HG02884 (cell line): ENCODE measurements around the gene NCF1.
"Not testable (repeated sequence)": the region's sequence is repeated elsewhere in the genome, so short reads cannot be mapped to it uniquely, and the experiment has no call there.

Source experiments
- ATAC-seq: cut with Tn5 transposase; IDR thresholded peaks from one replicate; pipeline ENCODE4 v1.9.1; 2021; ENCODE audit warnings: mild to moderate bottlenecking, moderate library complexity; ENCODE audit not compliant: unreplicated experiment

NCF1 gene

GRCh38 chr7:74773760-74774750, at the start of gene NCF1:
TSS of gene NCF1 (plus strand) at chr7:74774011. CDS start at chr7:74774032, 21 bp downstream.
- peak; percentile 80 for ATAC-seq

- no peak for ATAC-seq
Measured at GRCh38 chr7:74725840-74726239, 48.0 kb upstream of the NCF1 start.

DNA sequence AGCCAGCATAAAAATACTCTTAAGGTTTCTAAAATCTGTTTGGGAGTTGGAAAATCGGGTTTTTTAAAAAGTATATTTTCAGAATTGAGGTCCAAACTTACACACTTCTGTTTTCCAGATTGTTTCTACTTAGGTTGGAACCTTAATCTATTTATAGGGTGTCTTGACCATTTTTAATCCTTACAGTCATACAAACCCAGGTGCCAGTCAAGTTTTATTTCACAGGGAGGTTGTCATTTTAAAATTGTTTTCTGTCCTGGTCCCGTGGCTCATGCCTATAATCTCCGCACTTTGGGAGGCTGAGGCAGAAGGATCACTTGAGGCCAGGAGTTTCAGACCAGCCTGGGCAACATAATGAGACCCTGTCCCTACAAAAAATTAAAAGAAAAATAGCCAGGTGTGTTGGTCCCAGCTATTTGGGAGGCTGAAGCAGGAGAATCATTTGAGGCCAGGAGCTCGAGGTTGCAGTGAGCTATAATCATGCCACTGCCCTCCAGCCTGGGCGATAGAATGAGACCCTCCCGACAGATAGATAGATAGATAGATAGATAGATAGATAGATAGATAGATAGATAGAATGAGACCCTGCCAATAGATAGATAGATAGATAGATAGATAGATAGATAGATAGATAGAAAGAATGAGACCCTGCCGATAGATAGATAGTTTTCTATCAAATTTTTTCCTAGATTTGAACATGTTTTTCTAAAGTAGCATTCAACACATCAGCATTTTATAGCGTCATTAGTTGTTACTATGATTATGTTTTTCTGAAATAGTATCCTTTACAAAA, 47.3 kb upstream of the NCF1 start:
- ATAC-seq: no peak

GRCh38 chr7:74728686-74729085, 45.1 kb upstream of the NCF1 start:
- not testable (repeated sequence) for ATAC-seq

DNA sequence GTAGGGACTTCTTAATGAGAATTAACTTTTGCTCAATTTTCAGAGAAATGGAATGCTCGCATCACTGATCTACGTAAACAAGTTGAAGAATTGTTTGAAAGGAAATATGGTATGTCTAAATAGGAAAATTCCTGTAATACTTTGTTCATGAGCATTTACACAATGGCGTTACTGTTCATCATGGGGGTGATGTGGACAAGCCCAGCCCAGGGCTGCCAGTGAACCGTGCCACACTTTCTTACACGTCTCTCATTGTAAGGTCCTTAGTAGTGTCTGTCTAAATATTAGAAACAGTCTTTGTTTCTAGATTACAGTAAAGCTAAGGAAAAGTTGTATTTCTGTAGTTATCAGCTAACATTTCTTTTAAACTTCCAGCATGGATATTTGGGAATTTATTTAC, 43.6 kb upstream of the NCF1 start:
- not testable (repeated sequence) for ATAC-seq

DNA sequence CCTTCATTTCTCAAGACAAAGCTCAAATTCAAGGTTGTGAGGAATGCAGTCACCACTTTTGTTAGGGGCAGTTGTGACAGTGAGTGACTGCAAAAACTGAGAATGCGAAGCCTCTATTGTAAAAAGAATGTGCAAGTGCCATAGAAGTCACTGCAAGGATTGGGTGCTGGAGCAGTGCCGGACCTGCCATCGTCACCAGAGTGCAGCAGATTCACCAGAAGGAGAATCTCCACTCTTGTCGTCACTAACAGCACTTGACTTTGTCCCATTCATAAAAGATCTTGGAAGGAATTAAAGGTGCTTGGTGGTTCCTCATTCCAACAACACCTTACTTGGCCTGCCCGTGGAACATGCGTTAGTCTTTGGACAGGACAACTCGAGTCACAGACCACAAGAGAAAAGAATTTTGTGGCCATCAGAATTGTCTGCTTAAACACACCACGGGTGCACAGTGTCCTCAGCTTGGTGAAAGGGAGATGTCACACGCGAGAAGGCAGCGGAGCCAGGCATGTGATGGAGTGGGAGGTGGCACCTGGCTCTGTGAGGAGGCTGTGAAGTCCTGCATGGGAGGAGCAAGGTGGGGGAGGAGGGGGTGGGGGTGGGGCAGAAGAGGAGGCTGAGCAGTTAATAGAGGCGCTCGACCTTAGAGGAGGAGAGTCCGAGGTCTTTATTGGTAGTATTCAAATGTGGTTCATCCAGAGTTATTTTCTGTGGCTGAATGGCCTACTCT, 33.7 kb upstream of the NCF1 start:
- ATAC-seq: not testable (repeated sequence)

- not testable (repeated sequence) for ATAC-seq
Measured at GRCh38 chr7:74743936-74744557, 29.8 kb upstream of the NCF1 start.

GRCh38 chr7:74753921-74754482, 19.8 kb upstream of the NCF1 start:
- ATAC-seq: not testable (repeated sequence)

- not testable (repeated sequence) for ATAC-seq
Measured at GRCh38 chr7:74756673-74757072, 17.1 kb upstream of the NCF1 start.

DNA sequence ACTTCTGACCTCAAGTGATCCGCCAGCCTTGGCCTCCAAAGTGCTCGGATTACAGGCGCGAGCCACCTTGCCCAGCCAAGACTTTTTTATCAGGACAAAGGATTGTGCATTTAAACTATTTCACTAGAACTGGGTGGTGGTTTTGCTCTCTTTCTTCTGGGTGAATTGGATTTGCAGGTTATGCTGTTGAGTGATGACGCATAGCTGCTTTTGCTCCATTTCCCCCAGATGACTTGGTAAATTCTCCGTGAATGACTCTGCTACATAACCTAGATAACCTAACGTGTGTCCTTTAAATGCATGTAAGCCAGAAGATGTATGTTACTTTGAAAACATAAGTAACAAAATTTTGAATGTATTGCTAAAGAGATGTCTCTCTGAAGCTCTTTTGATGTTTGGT, 15.5 kb upstream of the NCF1 start:
- not testable (repeated sequence) for ATAC-seq

GRCh38 chr7:74758982-74759381, 14.8 kb upstream of the NCF1 start:
- ATAC-seq: not testable (repeated sequence)

DNA sequence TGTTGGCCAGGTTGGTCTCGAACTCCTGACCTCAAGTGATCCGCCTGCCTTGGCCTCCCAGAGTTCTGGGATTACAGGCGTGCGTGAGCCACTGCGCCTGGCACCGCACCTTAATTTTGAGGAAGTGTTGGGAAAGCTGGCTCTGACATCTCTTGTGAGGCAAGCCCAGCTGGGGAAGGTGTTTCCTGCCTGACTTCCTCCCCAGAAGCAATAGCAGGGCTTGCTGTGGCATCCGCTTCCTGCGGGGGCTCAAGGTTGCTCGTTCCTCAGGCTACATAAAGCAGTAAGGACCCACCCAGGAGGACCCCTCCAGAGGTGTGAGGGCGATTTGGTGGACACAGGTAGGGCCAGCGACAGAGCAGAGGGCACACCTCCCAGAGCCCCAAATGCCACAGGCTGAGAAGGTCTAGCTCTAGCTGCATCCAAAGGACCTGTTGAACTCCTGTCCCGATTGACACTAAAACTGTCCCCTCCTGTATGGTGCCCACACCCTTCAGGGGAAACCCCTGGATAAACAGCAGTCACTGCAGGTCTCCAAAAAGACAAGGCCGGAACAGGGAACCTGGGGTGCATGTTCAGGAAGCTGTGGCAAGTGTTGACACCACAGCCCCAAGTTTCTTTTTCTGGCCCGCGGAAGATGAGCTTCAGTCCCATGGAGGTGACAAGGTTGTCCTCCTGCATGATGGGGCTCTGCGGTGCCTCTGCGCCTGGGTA, 8.4 kb upstream of the NCF1 start:
- ATAC-seq: not testable (repeated sequence)

DNA sequence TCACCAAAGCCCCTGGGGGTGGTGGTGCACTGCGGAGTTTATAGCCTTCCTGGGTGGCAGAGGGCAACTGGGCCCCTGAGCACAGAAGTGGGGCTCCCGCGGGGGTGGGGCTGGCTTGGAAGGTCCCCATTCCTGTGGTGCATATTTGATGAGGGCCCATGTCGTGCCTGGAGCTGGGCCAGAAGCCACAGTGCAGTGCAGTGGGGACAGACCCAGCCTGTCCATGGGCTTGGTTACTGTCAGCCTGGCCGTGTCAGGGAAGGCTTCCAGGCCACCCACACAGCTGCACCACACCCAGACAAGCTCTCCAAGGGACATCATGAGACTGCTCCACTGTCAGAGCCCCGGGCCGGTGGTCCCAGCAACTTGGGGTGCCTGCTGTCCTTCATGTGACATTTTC, 7.3 kb upstream of the NCF1 start:
- ATAC-seq: not testable (repeated sequence)

DNA sequence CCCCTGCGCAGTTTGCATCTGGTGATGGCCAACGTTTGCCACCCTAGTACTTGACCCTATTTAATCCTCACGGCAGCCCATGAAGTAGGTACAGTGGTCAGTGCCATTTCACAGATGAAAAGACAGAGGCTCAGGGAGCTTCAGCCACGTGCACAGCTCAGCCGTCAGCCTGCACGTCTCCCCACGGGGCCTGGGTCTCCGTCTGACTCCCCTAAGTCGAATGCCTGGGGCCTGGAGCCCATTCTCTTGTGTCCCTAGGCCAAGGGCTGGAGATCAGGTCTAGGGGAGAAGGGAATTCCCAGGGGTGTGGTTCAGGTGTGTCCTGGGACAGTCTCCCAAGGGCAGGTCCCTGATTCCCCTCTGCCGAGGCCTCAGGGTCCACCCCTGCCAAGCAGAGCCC, 6.8 kb upstream of the NCF1 start:
- ATAC-seq: not testable (repeated sequence)

DNA sequence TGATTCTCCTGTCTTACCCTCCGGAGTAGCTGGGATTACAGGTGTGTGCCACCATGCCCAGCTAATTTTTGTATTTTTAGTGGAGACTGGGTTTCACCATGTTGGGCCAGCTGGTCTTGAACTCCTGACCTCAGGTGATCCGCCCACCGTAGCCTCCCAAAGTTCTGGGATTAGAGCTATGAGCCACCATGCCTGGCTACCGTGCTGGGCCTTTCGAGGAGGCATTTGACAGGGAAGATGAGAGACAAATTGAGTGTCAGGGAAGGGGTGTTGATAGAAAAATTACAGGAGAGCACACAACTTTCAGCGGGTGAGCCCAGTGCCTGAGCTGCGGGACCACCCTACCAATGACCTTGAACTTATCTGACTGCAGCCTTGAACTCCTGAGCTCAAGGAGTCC, 3.7 kb upstream of the NCF1 start:
- ATAC-seq: not testable (repeated sequence)

DNA sequence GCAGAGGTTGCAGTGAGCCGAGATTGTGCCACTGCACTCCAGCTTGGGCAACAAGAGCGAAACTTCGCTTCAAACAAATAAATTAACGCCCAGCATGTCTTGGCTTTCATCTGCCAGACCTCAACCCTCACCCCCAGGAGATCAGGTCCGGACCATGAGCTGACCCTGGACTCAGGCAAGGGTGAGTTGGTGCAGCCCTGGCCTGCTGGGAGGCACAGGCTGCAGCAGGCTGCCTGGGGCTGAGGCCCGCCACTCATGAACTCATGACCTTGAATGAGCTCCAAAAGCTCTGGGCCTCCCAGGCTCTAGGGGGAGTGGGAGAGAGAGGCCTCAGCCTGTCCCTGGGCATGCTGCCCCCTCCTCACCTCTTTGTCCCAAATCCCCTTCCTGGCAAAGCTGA, 1.7 kb upstream of the NCF1 start:
- ATAC-seq: not testable (repeated sequence)

GRCh38 chr7:74775111-74775510, 1.3 kb downstream of the NCF1 start:
- ATAC-seq: peak; percentile 42

DNA sequence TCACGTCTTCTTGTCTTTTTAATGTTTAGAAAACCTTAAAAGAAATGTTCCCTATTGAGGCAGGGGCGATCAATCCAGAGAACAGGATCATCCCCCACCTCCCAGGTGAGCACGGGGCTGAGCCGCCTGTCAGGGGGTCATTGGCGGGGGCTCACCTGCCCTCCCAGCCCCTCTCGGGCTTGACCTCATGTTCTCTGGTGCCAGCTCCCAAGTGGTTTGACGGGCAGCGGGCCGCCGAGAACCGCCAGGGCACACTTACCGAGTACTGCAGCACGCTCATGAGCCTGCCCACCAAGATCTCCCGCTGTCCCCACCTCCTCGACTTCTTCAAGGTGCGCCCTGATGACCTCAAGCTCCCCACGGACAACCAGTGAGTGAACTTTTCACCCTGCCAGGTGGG, 5.2 kb downstream of the NCF1 start:
- not testable (repeated sequence) for ATAC-seq

DNA sequence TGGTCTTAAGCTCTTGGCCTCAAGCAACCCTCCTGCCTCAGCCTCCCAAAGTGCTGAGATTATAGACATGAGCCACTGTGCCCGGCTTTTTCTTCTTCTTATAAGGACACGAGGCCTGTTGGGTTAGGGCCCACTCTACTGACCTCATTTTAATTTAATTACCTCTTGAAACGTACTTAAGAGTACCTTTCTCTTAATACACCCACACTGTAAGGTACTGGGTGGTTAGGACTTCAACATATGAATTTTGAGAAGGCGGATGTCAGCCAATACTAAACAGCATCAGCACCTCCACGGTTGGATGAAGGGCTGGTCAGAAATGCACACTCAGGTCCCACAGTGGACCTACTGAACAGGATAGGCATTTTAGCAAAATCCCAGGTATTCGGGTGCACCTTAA, 7.9 kb downstream of the NCF1 start:
- ATAC-seq: not testable (repeated sequence)
